HuH-7.5 (cell line): Measurements from ENCODE around the gene ACAA2.
"Not testable (repeated sequence)": the region's sequence is repeated elsewhere in the genome, so short reads cannot be mapped to it uniquely, and the experiment has no call there.

Source experiments
- DNase-seq: peaks from one replicate; pipeline ENCODE4 v3.0.0; 2011; ENCODE audit warnings: low spot score

ACAA2 gene

GRCh38 chr18:49812286-49813068, 856 bp downstream of the ACAA2 start:
- DNase-seq = no peak

GRCh38 chr18:49811151-49811938, 2.0 kb downstream of the ACAA2 start:
- DNase-seq = no peak

DNA sequence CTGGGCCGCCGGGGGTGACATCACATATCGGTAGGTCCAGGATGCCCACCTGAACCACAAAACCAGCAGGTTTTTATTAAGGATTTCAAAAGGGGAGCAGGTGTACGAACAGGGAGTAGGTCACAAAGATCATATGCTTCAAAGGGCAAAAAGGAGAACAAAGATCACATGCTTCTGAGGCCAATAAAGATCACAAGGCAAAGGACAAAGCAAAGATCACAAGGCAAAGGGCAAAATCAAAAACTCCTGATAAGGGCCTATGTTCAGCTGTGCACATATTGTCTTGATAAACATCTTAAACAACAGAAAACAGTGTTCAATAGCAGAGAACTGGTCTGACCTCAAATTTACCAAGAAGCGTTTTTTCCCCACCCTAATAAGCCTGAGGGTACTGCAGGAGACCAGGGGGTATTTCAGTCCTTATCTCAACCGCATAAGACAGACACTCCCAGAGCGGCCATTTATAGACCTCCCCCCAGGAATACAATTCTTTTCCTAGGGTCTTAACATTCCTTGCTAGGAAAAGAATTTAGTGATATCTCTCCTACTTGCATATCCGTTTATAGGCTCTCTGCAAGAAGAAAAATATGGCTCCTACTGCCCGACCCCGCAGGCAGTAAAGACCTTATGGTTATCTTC, 4.7 kb downstream of the ACAA2 start:
- DNase-seq = not testable (repeated sequence)

GRCh38 chr18:49804096-49804495, 9.2 kb downstream of the ACAA2 start:
- no peak for DNase-seq

DNA sequence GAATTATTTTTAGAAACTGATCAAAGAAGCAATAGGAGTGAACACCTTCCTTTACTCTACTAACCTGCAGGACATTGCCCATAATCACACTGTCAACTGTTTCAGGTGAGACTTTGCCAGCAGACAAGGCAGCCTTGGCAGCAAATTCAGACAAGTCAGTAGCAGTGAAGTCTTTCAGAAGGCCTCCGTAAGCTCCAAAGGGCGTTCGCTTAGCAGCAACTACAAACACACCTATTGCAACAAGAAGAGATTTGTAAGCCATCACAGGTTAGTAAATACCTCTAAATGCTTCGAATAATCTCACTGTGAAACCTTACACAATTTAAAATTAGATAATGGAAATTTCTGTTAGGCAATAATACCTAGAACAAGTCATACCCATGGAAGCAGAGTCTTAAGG, 10.7 kb downstream of the ACAA2 start:
- no peak for DNase-seq

GRCh38 chr18:49800491-49800890, 12.8 kb downstream of the ACAA2 start:
- DNase-seq = not testable (repeated sequence)

DNA sequence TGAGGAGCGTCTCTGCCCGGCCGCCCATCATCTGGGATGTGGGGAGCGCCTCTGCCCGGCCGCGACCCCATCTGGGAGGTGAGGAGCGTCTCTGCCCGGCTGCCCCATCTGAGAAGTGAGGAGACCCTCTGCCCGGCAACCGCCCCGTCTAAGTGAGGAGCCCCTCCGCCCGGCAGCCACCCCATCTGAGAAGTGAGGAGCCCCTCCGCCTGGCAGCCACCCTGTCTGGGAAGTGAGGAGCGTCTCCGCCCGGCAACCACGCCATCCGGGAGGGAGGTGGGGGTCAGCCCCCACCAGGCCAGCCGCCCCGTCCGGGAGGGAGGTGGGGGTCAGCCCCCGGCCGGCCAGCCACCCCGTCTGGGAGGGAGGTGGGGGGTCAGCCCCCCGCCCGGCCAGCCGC, 13.5 kb downstream of the ACAA2 start:
- DNase-seq = not testable (repeated sequence)

GRCh38 chr18:49798001-49798400, 15.3 kb downstream of the ACAA2 start:
- no peak for DNase-seq

DNA sequence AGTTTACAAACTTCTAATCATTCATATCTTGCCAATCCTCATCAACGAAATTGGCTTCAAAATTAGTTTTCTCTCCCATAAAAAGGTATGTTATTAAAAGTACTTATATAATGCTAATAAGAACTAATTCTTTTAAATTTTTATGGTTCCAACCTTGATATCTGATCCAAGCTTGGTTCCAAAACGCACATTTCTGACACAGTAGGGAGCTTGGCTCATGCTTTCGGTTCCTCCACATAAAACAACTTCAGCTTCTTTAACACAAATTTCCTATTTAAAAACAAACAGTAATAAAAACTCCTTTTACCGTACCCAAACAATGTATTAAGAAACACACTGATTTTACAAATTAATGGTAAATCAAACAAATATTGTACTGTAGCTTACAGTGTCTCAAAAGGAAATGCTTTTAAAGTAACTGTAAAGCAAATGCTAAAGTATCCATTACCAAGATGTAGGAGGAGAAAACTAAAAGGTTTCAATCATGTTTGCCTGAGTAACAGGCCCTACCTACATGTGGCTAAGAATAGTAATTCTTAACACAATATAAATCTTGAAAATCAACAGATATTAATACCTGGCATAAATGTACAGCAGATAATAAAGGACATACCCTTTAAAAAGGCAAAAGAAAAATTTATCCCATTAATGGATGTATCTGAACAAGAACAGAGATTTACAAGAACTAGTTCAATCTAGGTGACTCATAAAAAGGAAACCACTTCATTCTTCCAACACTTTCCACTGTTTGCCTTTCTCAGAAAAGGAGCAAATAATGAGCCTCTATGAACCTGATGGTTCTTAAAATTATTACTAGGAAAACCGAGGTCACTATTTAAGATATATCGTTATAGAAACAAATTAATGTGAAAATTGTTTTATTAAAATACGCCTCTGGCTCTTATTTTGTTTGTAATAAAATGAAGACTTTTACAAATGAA, 17.5 kb downstream of the ACAA2 start:
- DNase-seq = no peak

- DNase-seq = no peak
These were observed 18.6 kb downstream of the ACAA2 start for GRCh38 chr18:49794743-49795142.

- DNase-seq = not testable (repeated sequence)
These were observed 23.7 kb downstream of the ACAA2 start for GRCh38 chr18:49789560-49790134.

DNA sequence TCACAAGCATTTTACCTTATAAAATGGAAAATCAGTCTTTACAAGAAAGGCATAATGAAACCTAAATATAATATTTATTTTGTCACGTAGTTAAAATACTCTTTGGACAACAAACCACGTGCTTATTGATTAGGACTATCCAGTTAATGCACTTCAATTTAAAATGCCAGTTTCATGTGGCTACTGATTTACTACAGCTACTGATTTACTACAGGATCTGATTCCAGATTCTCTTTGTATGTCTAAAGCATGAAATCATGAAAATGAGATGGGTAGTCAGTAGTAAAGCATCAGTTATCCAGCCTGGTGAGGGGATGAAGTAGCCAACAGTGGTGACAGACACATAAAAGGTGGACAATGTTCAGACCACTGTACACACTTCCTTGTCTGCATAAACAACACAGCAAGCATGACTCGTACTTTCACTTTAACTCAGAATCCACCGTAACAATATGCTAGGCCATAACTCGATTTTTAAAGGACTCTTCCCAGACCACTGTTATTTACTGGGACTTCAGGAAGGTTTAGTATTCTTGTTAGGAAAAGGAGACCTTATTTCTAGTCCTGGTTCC, 24.9 kb downstream of the ACAA2 start:
- no peak for DNase-seq

DNA sequence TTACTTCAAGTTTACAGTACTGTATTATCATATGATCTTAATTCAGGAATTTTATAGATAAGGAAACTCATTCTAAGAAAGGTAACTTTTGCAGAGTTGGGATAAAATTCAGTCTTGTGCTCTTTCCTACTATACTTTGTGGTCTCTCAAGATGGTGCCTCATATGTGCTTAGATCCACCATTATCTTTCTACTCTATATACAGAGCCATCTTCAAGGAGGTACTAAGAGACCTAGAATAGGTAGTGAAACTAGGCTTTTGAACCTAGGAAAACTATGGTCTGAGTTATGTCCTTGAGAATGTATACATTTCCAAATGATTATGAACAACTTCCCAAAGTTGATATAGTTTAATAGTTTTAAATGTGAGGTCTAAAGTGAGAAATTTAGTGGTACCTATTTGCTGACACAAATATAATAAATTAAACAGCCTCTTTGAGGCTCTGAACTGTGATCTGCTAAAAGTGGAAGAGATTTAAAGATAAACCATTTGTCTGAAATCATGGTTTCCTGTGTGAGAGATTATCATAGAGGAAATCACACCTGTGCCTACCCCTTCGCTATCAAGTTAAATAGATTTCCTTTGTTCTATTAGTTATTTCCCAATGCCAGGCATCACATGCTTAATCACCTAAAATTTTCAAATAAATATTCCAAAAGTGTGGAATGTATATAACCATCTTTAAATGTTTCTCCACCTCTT, 27.2 kb downstream of the ACAA2 start:
- no peak for DNase-seq

DNA sequence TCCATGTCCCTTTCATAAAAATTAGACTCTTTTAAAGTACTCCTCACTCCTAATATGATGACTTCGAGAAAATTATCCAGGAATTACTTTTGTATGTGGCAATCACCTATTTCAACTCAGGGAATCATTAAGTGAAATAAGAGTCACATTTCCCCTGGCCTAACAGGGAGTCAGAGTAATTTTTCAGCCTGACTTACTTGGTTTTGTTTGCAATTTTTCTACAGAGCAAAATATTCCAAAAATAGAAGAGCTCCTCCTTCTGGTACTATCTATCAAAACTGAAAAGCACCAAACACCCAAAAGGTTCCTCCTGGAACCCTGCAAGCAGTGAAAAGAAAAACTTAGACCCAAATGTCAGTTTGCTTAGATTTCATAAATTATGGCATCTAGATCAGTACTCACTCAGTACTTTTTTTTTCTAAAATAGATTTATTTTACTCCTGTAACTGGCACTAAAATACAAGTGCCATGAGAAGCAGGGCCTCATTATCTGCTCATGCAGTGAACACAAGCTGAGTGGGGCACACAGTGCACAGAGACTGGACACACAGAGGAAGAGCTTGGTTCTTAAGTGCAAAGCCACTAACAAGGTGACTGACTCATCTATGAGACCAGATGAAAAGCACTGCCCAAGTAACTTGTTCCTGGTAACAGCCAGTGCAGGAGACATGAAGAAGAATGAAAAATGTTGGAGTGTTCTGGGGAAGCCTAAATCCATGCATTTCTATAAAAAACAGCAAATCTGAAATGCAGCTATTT, 28.7 kb downstream of the ACAA2 start:
- no peak for DNase-seq

GRCh38 chr18:49783631-49784030, 29.7 kb downstream of the ACAA2 start:
- not testable (repeated sequence) for DNase-seq

GRCh38 chr18:49778826-49779465, 34.4 kb downstream of the ACAA2 start:
- DNase-seq = no peak

DNA sequence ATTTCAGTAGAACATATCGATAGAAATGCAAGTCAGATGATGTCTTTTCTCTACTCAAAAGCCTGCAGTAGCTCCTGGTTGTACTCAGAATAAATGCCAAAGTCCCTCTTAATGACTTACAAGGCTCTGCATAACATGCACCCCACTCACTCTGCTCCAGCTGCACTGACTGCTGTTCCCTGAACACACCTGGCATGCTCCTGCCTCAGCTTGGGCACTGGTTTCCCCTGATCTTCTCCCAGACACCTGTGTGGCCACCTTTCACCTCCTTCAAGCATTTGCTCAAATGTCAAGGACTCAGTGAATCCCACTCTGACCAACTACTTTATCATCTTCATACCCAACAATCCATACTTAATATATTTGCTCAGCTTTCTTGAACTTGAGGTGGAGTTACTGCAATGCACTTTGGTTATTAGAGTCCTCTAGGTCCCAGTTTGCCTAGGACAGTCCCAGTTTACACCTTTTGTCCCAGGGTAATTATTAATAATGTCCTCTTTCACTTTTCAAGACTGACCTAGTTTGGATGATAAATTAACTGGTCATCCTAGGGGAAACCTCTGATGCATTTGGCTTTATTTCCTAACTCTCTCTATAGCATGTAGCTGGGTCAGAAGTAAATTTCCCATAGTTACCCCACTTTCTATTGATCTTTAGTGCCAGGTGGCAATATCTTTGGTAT, 44.1 kb downstream of the ACAA2 start:
- no peak for DNase-seq

DNA sequence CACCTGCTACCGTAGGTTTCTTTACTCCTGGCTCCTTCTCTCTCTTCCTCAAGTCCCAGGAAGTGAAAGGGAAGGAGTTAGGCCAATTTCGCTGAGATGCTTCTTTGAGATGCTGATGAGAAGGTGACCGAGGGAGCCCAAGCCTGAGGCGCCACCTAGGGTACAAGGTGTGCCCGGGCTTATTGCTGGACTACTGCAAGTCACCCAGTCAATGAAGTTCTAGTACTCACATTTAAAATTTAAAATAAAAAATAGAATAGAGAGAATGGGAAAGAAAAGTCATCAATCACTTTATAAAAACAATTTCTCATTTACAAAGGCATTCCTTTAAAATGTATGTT, 45.3 kb downstream of the ACAA2 start:
- DNase-seq = peak; percentile 22
